Epithelial cell of esophagus (primary cell): ENCODE results near the gene CSRP1.

Experiments used
- DNase-seq: peaks from one replicate; pipeline ENCODE4 v3.0.0; 2010; ENCODE audit warnings: low read depth
- H3K4me3 ChIP-seq: 2 replicates; pipeline ENCODE4 v1.5.1; 2011; ENCODE audit warnings: mild to moderate bottlenecking, low read length, control low read depth
- CTCF ChIP-seq: IDR thresholded peaks from 2 replicates; pipeline ENCODE4 v1.5.1; 2011; ENCODE audit warnings: low read depth, mild to moderate bottlenecking, low read length, control low read depth, inconsistent platforms; ENCODE audit not compliant: insufficient read depth; ENCODE audit errors: missing control alignments

The CSRP1 gene

GRCh38 chr1:201540846-201541735 lies 34.2 kb upstream of the CSRP1 start:
- no peak for TF ChIP-seq CTCF
- DNase-seq: no peak
- no peak overlapping the region for H3K4me3 ChIP-seq

- TF ChIP-seq CTCF: no peak
- peak overlapping the region; percentile 45 for H3K4me3 ChIP-seq
- DNase-seq: peak; percentile 36
Observed at GRCh38 chr1:201539561-201540431, 32.9 kb upstream of the CSRP1 start.

- H3K4me3 ChIP-seq: peak within 1 kb of the TSS; percentile 45
- no peak for TF ChIP-seq CTCF
- DNase-seq: no peak
Observed at GRCh38 chr1:201538612-201539551, 32.0 kb upstream of the CSRP1 start, which contains the start of gene NAV1. Gene NAV1, plus strand, starts transcription at chr1:201539127. Its CDS starts 83,758 bp downstream, at chr1:201622885.

GRCh38 chr1:201537891-201538611 lies 31.1 kb upstream of the CSRP1 start:
- H3K4me3 ChIP-seq: peak overlapping the region; percentile 45
- DNase-seq: no peak
- no peak for TF ChIP-seq CTCF

GRCh38 chr1:201537467-201537866 lies 30.5 kb upstream of the CSRP1 start:
- TF ChIP-seq CTCF: no peak
- H3K4me3 ChIP-seq: no peak overlapping the region
- DNase-seq: no peak
